ENCODE data around the gene MCMBP.
A peak's percentile ranks its signal among the peaks of the same experiment; 100 is the strongest.
"Not testable (repeated sequence)": the region's sequence is repeated elsewhere in the genome, so short reads cannot be mapped to it uniquely, and the experiment has no call there.

Gene MCMBP

GRCh38 chr10:119872610-119872859 is at the start of gene MCMBP:
Gene MCMBP, minus strand, starts transcription at chr10:119872843. Its CDS starts 259 bp downstream, at chr10:119872584.
- no peak for DNase-seq

GRCh38 chr10:119919826-119920225 is 47.2 kb upstream of the MCMBP start:
- DNase-seq, result no peak

DNA sequence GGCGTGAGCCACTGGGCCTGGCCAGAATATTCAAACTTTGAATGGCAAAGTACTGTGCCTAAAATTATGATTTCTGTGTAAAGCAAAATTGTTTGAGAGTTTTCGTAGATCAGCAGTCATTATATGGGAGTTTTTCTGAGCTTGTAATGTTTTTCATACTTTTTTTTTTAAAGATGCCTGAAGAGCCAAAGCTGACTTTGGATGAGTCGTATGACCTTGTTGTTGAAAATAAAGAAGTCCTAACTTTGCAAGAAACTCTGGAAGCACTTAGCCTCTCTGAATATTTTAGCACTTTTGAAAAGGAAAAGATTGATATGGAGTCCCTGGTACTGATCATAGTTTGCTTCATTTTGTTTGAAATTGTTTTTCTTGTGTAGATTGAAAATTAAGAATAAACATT is 46.6 kb upstream of the MCMBP start:
- peak; percentile 1 for DNase-seq

DNA sequence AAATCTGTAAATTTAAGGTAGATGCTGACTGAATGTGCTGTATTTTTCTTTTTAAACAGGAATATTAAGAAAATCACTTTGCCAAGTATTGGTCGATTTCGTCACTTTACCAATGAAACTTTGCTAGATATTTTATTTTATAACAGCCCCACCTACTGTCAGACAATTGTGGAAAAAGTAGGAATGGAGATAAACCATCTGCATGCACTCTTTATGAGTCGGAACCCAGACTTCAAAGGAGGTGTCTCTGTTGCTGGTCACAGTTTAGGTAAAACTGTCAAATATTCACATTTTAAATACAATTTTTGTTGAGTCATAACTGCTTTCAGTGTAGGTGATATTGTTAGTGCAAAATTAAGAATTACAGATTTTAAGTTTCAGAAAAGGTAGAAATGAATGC is 45.1 kb upstream of the MCMBP start:
- DNase-seq, result peak; percentile 10

- DNase-seq, result no peak
Measured at GRCh38 chr10:119910689-119911088, 38.0 kb upstream of the MCMBP start.

GRCh38 chr10:119908166-119908565 is 35.5 kb upstream of the MCMBP start:
- peak; percentile 66 for DNase-seq

GRCh38 chr10:119907695-119908094 is 35.1 kb upstream of the MCMBP start:
- DNase-seq, result not testable (repeated sequence)

DNA sequence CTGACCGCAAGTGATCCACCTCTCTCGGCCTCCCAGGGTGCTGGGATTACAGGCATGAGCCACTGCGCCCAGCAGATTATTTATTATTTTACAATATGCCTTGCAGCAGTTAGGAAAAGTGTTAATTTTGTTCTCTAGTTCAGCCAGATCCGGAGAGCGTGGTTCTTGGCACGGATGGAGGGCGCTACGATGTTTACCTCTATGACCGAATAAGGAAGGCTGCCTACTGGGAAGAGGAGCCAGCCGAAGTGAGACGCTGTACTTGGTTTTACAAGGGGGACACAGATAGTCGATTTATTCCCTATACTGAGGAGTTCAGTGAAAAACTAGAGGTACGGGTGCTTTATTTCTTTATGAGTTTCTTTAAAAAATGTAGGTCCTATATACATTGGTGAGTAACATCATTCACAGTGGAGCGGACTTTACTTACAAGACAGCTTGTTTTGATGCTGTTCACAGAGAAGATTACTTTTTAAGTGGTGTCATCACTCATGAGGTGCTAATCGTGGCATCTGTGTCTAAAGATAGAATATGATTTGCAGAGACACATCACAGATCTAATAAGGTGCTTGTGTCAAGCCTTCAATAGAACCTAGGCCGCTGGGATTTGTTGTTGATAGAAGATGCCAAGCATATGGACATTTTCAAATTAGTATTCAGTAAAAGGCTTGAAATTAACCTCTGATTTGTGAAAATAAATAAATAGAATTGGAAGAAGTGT is 31.5 kb upstream of the MCMBP start:
- DNase-seq, result no peak

- DNase-seq, result no peak
Measured at GRCh38 chr10:119898577-119898976, 25.9 kb upstream of the MCMBP start.

- no peak for DNase-seq
Measured at GRCh38 chr10:119896937-119897770, 24.5 kb upstream of the MCMBP start.

DNA sequence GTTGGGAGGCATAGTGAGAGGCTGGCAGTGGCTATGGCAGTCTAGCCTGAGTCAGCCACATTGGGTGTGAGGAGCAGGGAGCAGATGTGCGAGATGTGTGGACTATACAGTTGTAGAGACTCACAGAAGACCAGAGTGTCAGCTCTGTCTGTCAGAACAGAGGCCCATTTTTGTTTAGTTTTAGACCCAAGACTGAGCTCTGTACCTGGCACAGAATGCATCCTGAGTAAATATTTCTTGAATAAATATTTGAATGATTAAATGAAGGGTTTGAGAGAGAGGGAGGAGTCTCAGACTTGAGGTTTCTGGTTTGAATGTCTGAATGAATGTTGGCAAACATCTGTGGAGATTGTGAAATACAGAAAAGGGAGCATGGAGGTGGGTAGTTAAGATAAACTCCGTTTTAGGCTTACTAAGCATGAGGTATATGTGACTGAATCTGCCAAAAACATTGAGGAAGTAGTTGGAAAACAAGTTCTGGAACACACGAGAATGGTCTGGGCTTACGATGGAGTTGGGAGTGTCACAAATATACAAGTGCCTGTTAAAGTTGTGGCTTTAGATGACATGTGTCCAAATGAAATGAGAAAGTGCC is 23.5 kb upstream of the MCMBP start:
- peak; percentile 71 for DNase-seq

- DNase-seq, result no peak
Measured at GRCh38 chr10:119893845-119894427, 21.3 kb upstream of the MCMBP start.

DNA sequence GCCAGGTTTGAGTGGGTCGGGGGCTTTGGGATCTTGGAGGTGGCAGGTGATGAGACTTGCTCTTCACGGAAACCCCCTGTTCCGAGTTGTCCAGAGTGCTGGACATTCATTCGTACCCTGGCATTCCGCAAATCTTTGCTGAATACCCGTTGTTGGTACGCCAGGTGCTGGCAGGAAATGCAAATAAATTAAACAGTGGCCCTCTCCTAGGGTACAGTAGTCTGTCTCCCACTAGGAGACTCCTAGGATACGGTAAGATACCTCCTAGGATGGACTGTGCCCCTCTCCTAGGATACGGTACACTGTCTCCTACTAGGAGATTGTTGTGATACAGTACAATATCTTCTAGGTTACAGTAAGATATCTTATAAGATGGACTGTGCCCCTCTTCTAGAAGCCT is 20.4 kb upstream of the MCMBP start:
- no peak for DNase-seq

- DNase-seq, result peak; percentile 95
Measured at GRCh38 chr10:119892188-119893065, 19.8 kb upstream of the MCMBP start, which contains the start of gene SEC23IP. Gene SEC23IP, plus strand, starts transcription at chr10:119892730. Its CDS starts 53 bp downstream, at chr10:119892783.

DNA sequence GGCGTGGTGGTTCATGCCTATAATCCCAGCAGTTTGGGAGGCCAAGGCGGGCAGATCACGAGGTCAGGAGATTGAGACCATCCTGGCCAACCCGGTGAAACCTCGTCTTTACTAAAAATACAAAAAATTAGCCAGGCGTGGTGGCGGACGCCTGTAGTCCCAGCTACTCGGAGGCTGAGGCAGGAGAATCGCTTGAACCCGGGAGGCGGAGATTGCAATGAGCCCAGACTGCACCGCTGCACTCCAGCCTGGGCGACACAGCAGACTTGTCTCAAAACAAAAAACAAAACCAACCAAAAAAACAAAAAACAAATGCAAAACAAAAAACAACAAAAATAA is 19.2 kb upstream of the MCMBP start:
- not testable (repeated sequence) for DNase-seq

DNA sequence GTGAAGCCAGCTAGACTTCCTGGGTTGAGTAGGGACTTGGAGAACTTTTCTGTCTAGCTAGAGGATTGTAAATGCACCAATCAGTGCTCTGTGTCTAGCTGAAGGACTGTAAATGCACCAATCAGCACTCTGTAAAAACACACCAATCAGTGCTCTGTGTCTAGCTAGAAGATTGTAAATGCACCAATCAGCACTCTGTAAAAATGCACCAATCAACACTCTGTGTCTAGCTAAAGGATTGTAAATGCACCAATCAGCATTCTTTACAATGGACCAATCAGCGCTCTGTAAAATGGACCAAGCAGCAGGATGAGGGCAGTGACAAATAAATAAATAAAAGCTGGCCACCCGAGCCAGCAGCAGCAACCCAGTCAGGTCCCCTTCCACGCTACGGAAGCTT is 17.7 kb upstream of the MCMBP start:
- not testable (repeated sequence) for DNase-seq

GRCh38 chr10:119889201-119889600 is 16.6 kb upstream of the MCMBP start:
- DNase-seq, result not testable (repeated sequence)

GRCh38 chr10:119888715-119889114 is 16.1 kb upstream of the MCMBP start:
- not testable (repeated sequence) for DNase-seq

- not testable (repeated sequence) for DNase-seq
Measured at GRCh38 chr10:119886070-119886469, 13.4 kb upstream of the MCMBP start.

- DNase-seq, result not testable (repeated sequence)
Measured at GRCh38 chr10:119883901-119884611, 11.4 kb upstream of the MCMBP start.

DNA sequence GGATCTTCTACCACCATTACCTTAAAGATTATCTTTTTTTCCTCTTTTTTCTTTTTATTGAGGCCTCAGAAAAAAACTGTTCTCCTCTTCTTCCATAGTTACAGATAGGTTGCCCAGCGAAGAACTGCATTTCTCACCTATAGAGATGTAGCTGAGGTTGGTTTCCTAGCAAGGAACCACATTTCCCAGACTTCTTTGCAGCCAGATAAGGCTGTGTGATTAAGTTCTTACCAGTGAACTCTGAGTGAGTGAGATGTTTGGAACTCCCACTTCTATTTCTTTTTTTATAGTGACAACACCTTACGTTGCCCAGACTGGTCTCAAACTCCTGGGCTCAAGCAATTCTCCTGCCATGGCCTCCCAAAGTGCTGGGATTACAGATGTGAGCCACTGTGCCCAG is 5.9 kb upstream of the MCMBP start:
- no peak for DNase-seq
